Measurements from ENCODE around the gene SMG7. TPM values are rescaled to one million over a fixed set of nuclear protein-coding genes. Genes with fewer than 3 reads are reported as not detected.

The SMG7 gene
- total RNA-seq, 1 donor from 2014 or later: 63.4 TPM

GRCh38 chr1:183544598-183545297 is 72.4 kb downstream of the SMG7 start:
- H3K36me3 Mint-ChIP-seq: peaks cover 31% of the 10 kb centered on the region
- no peak overlapping the region for H3K27ac Mint-ChIP-seq
- DNase-seq (ENCODE audit: extremely low spot score, unreplicated experiment): no peak
- H3K4me1 Mint-ChIP-seq (ENCODE audit: unreplicated experiment): peaks cover 5% of the 10 kb centered on the region
- TF ChIP-seq CTCF (conservative IDR thresholded peaks at IDR 0.05): no peak
- H3K27me3 Mint-ChIP-seq: no peaks in the 10 kb centered on the region
- H3K9me3 Mint-ChIP-seq: no peaks in the 10 kb centered on the region
- no peak overlapping the region for H3K4me3 Mint-ChIP-seq

GRCh38 chr1:183546427-183546826 is 74.1 kb downstream of the SMG7 start:
- no peak overlapping the region for H3K4me3 Mint-ChIP-seq
- H3K36me3 Mint-ChIP-seq: peaks cover 34% of the 10 kb centered on the region
- H3K27ac Mint-ChIP-seq: no peak overlapping the region
- no peak for DNase-seq (ENCODE audit: extremely low spot score, unreplicated experiment)
- peaks cover 5% of the 10 kb centered on the region for H3K4me1 Mint-ChIP-seq (ENCODE audit: unreplicated experiment)
- H3K9me3 Mint-ChIP-seq: no peaks in the 10 kb centered on the region
- no peaks in the 10 kb centered on the region for H3K27me3 Mint-ChIP-seq
- no peak for TF ChIP-seq CTCF (conservative IDR thresholded peaks at IDR 0.05)

- peaks cover 32% of the 10 kb centered on the region for H3K36me3 Mint-ChIP-seq
- no peak overlapping the region for H3K4me3 Mint-ChIP-seq
- no peak for TF ChIP-seq CTCF (conservative IDR thresholded peaks at IDR 0.05)
- no peaks in the 10 kb centered on the region for H3K9me3 Mint-ChIP-seq
- no peak overlapping the region for H3K27ac Mint-ChIP-seq
- H3K4me1 Mint-ChIP-seq (ENCODE audit: unreplicated experiment): peaks cover 5% of the 10 kb centered on the region
- DNase-seq (ENCODE audit: extremely low spot score, unreplicated experiment): no peak
- no peaks in the 10 kb centered on the region for H3K27me3 Mint-ChIP-seq
Observed at GRCh38 chr1:183548116-183548515, 75.8 kb downstream of the SMG7 start.

- no peaks in the 10 kb centered on the region for H3K27me3 Mint-ChIP-seq
- no peak for DNase-seq (ENCODE audit: extremely low spot score, unreplicated experiment)
- no peaks in the 10 kb centered on the region for H3K4me1 Mint-ChIP-seq (ENCODE audit: unreplicated experiment)
- H3K36me3 Mint-ChIP-seq: peaks cover 31% of the 10 kb centered on the region
- TF ChIP-seq CTCF (conservative IDR thresholded peaks at IDR 0.05): no peak
- H3K27ac Mint-ChIP-seq: no peak overlapping the region
- H3K4me3 Mint-ChIP-seq: no peak overlapping the region
- H3K9me3 Mint-ChIP-seq: no peaks in the 10 kb centered on the region
Observed at GRCh38 chr1:183550915-183551314, 78.6 kb downstream of the SMG7 start.

GRCh38 chr1:183551924-183552323 is 79.6 kb downstream of the SMG7 start:
- Mint-ChIP-seq H3K4me1 (ENCODE audit: unreplicated experiment) (no peaks in the 10 kb centered on the region), H3K36me3 (peaks cover 27% of the 10 kb centered on the region), H3K27ac (no peak overlapping the region), H3K27me3 (no peaks in the 10 kb centered on the region), H3K4me3 (no peak overlapping the region), H3K9me3 (no peaks in the 10 kb centered on the region)
- no peak for TF ChIP-seq CTCF (conservative IDR thresholded peaks at IDR 0.05)
- DNase-seq (ENCODE audit: extremely low spot score, unreplicated experiment): no peak

Data from type B pancreatic cell (in vitro differentiated cells).